Measurements from ENCODE around the gene NMRK1.
A peak's percentile ranks its signal among the peaks of the same experiment; 100 is the strongest.

The NMRK1 gene

GRCh38 chr9:75087824-75088645, at the start of gene NMRK1, which contains the start of gene OSTF1:
Gene NMRK1 (minus strand): TSS chr9:75088155. CDS start chr9:75083115, 5,040 bp downstream.
Gene OSTF1 (plus strand): TSS chr9:75088514. CDS start chr9:75088693, 179 bp downstream.
- TF ChIP-seq CTCF (IDR thresholded peaks at IDR 0.05; ENCODE audit: low read depth, low read length) = no peak
- DNase-seq (ENCODE audit: low read depth in 2 of 2) = peak; percentile 94 to 98
- H3K4me3 ChIP-seq (replicated peaks in 1 of 2; ENCODE audit: low read depth in 2 of 2, low read length in 2 of 2) = peak within 1 kb of the TSS; percentile 92 to 98

GRCh38 chr9:75134495-75134894, 46.5 kb upstream of the NMRK1 start:
- no peak overlapping the region for H3K4me3 ChIP-seq (replicated peaks in 1 of 2; ENCODE audit: low read depth in 2 of 2, low read length in 2 of 2)
- no peak for DNase-seq (ENCODE audit: low read depth in 2 of 2)
- no peak for TF ChIP-seq CTCF (IDR thresholded peaks at IDR 0.05; ENCODE audit: low read depth, low read length)

- TF ChIP-seq CTCF (IDR thresholded peaks at IDR 0.05; ENCODE audit: low read depth, low read length) = no peak
These were observed 45.4 kb upstream of the NMRK1 start for GRCh38 chr9:75133396-75133795.

GRCh38 chr9:75132244-75132643, 44.3 kb upstream of the NMRK1 start:
- H3K4me3 ChIP-seq (replicated peaks in 1 of 2; ENCODE audit: low read depth in 2 of 2, low read length in 2 of 2) = no peak overlapping the region
- DNase-seq (ENCODE audit: low read depth in 2 of 2) = no peak
- no peak for TF ChIP-seq CTCF (IDR thresholded peaks at IDR 0.05; ENCODE audit: low read depth, low read length)

More at GRCh38 chr9:75133396-75133795, 45.4 kb upstream of the NMRK1 start:
- no peak for DNase-seq (ENCODE audit: low read depth in 2 of 2)
- no peak overlapping the region for H3K4me3 ChIP-seq (replicated peaks in 1 of 2; ENCODE audit: low read depth in 2 of 2, low read length in 2 of 2)

GRCh38 chr9:75131700-75132099, 43.7 kb upstream of the NMRK1 start:
- H3K4me3 ChIP-seq (replicated peaks in 1 of 2; ENCODE audit: low read depth in 2 of 2, low read length in 2 of 2) = no peak overlapping the region
- DNase-seq (ENCODE audit: low read depth in 2 of 2) = no peak
- TF ChIP-seq CTCF (IDR thresholded peaks at IDR 0.05; ENCODE audit: low read depth, low read length) = no peak

- DNase-seq (ENCODE audit: low read depth in 2 of 2) = peak in 1 of 2 donors; percentile 12
- no peak for TF ChIP-seq CTCF (IDR thresholded peaks at IDR 0.05; ENCODE audit: low read depth, low read length)
- H3K4me3 ChIP-seq (replicated peaks in 1 of 2; ENCODE audit: low read depth in 2 of 2, low read length in 2 of 2) = no peak overlapping the region
These were observed 42.8 kb upstream of the NMRK1 start for GRCh38 chr9:75130621-75131230.

All from cardiac fibroblast (primary cell).